NCI-H748 treated with DMSO at 0.1 percent for 48 hours (cell line): Measurements from ENCODE around the gene FAM20A.
"Not testable (repeated sequence)": the region's sequence is repeated elsewhere in the genome, so short reads cannot be mapped to it uniquely, and the experiment has no call there.

Experiments
- DNase-seq: peaks from one replicate; lab custom pipeline; 2025; lab: John Stamatoyannopoulos, UW

FAM20A gene

GRCh38 chr17:68588362-68588761, 12.8 kb downstream of the FAM20A start:
- DNase-seq, result no peak

- DNase-seq, result no peak
Measured at GRCh38 chr17:68587847-68588246, 13.3 kb downstream of the FAM20A start.

GRCh38 chr17:68587026-68587425, 14.1 kb downstream of the FAM20A start:
- DNase-seq, result no peak

GRCh38 chr17:68585643-68586042, 15.5 kb downstream of the FAM20A start:
- no peak for DNase-seq

GRCh38 chr17:68584581-68585303, 16.4 kb downstream of the FAM20A start:
- DNase-seq, result no peak

- not testable (repeated sequence) for DNase-seq
Measured at GRCh38 chr17:68582867-68583266, 18.3 kb downstream of the FAM20A start.

- no peak for DNase-seq
Measured at GRCh38 chr17:68581863-68582645, 19.1 kb downstream of the FAM20A start.

- no peak for DNase-seq
Measured at GRCh38 chr17:68580236-68580770, 20.9 kb downstream of the FAM20A start.

GRCh38 chr17:68579194-68579927, 21.8 kb downstream of the FAM20A start:
- DNase-seq, result no peak

GRCh38 chr17:68578236-68578635, 22.9 kb downstream of the FAM20A start:
- no peak for DNase-seq

- DNase-seq, result no peak
Measured at GRCh38 chr17:68577497-68577821, 23.7 kb downstream of the FAM20A start.

- no peak for DNase-seq
Measured at GRCh38 chr17:68576811-68577496, 24.2 kb downstream of the FAM20A start.

GRCh38 chr17:68576137-68576536, 25.0 kb downstream of the FAM20A start:
- no peak for DNase-seq

GRCh38 chr17:68573338-68573737, 27.8 kb downstream of the FAM20A start:
- no peak for DNase-seq

- DNase-seq, result no peak
Measured at GRCh38 chr17:68572138-68572842, 28.9 kb downstream of the FAM20A start.

GRCh38 chr17:68570526-68570925, 30.6 kb downstream of the FAM20A start:
- no peak for DNase-seq

- DNase-seq, result no peak
Measured at GRCh38 chr17:68569346-68569745, 31.8 kb downstream of the FAM20A start.

GRCh38 chr17:68568581-68568980, 32.6 kb downstream of the FAM20A start:
- DNase-seq, result no peak

GRCh38 chr17:68567581-68567980, 33.6 kb downstream of the FAM20A start:
- DNase-seq, result no peak

- DNase-seq, result no peak
Measured at GRCh38 chr17:68567035-68567434, 34.1 kb downstream of the FAM20A start.

- DNase-seq, result no peak
Measured at GRCh38 chr17:68566442-68566738, 34.8 kb downstream of the FAM20A start.
